Skeletal muscle tissue (tissue), 4 donors: ENCODE measurements around the gene ZNF184. TPM values are rescaled to one million over a fixed set of nuclear protein-coding genes. Genes with fewer than 3 reads are reported as not detected.
A peak's percentile ranks its signal among the peaks of the same experiment; 100 is the strongest.

ENCODE experiments used
- H3K27ac ChIP-seq: one replicate; pipeline ENCODE4 v1.7.0; 2013; ENCODE audit warnings: mild to moderate bottlenecking, low read depth, low read length, inconsistent platforms
- H3K27me3 ChIP-seq, 3 donors: one replicate each; pipeline ENCODE4 v1.7.0; 2013; ENCODE audit warnings: low read length in 3 of 3; ENCODE audit not compliant: control insufficient read depth in 3 of 3, insufficient read depth in 3 of 3
- H3K36me3 ChIP-seq, 3 donors: one replicate each; pipeline ENCODE4 v1.7.0; 2013; ENCODE audit warnings: low read length in 3 of 3; ENCODE audit not compliant: control insufficient read depth in 3 of 3, insufficient read depth in 3 of 3
- H3K4me1 ChIP-seq, 3 donors: one replicate each; pipeline ENCODE4 v1.7.0; 2013; ENCODE audit warnings: low read length in 3 of 3, mild to moderate bottlenecking in 3 of 3; ENCODE audit not compliant: control insufficient read depth in 3 of 3, insufficient read depth in 3 of 3
- H3K4me3 ChIP-seq, 3 donors: one replicate each; pipeline ENCODE4 v1.7.0; 2013; ENCODE audit warnings: low read length in 3 of 3
- H3K9ac ChIP-seq, 3 donors: one replicate each; pipeline ENCODE4 v1.7.0; 2013; ENCODE audit warnings: low read length in 3 of 3, mild to moderate bottlenecking in 3 of 3, moderate library complexity in 2 of 3, low read depth in 1 of 3
- H3K9me3 ChIP-seq, 3 donors: one replicate each; pipeline ENCODE4 v1.7.0; 2013; ENCODE audit warnings: low read length in 3 of 3; ENCODE audit not compliant: control insufficient read depth in 3 of 3
- total RNA-seq: library from RNA; depleted of rRNA; stranded (reverse); fragments of >200 nt; gene quantifications from one replicate; pipeline ENCODE4 v1.2.3, GENCODE V29; 2014
- donor health status: Osteomylitis.

Gene ZNF184
- total RNA-seq, 1 donor from 2014 or later = 11.5 TPM

DNA sequence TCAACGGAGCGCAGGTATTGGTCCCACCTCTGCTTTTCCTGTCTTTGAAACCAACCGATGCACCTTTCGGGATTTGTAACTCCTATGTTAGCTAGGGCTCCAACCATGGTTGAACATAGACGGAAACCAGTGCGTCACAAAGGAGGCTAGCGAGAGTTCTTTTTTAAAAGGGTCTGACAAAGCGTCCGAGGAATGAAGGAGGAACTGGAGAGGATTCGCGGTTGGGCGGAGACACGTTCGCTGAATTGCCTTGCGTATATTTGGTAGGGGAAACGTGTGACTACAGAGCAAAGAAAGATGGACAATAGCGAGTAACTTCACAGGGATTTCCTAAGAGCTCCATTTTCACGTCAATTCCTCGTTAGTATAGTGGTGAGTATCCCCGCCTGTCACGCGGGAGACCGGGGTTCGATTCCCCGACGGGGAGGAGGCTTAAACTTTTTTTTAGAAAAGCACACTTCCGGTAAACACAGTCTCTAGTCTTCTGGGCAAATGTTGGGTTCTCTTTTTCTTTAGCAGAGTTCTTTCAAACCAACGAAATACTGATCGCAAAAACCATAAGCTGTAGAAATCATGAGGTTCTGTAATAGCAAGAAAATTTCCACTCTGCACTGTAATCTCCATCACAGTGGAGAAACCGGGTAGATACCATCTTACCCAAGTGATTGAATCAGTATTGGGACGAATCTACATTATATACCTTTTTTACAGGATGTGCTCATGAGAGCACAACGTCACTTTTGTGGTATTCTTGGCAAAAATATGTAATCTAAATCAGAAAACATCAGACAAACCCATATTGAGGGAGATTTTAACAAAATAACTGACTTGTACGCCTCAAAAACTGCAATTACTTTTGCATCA is 6.6 kb upstream of the ZNF184 start:
- Histone ChIP-seq H3K27ac (peak overlapping the region; percentile 95), H3K4me3 (peak overlapping the region; percentile 75 to 96 (median 75)), H3K27me3 (no peaks in the 10 kb centered on the region), H3K9me3 (no peaks in the 10 kb centered on the region), H3K9ac (peak overlapping the region; percentile 84 to 97 (median 89)), H3K36me3 (no peaks in the 10 kb centered on the region), H3K4me1 (peaks cover 3 to 14% (median 6%) of the 10 kb centered on the region in 3 donors)

- Histone ChIP-seq H3K27me3 (no peaks in the 10 kb centered on the region), H3K9me3 (no peaks in the 10 kb centered on the region), H3K4me1 (peaks cover 3 to 14% (median 6%) of the 10 kb centered on the region in 3 donors), H3K27ac (peak overlapping the region; percentile 95), H3K36me3 (no peaks in the 10 kb centered on the region), H3K9ac (peak overlapping the region; percentile 84 to 97 (median 89)), H3K4me3 (peak overlapping the region; percentile 75 to 96 (median 75))
Observed at GRCh38 chr6:27478706-27479318, 5.9 kb upstream of the ZNF184 start.

DNA sequence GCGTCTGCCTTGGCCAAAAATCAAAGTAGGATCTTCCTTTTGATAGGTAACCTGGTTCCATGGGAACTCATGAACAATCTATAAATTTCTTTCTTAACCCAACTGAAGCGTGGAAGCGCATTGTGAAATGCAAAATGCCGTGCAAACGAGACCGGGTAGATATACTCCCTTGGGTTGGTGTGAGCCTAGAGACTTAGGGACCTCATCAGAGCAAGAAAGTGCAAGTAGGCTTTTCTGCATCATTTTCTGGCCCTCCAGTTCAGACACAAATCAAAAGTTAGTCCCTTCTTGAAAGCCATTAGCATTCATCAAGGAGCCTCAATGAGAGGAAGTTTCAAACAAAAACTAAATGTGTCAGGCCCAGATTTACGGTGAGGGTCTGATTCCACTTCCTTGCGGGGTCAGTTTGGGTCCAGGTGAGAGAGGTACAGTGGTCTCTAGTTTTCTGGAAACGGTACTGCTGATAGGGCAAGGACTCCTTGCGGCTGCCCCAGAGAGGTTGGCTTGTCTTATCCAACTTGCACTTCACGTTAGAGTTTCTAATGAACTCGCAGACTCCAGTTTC is 5.3 kb upstream of the ZNF184 start:
- peak overlapping the region; percentile 95 for H3K27ac ChIP-seq
- no peaks in the 10 kb centered on the region for H3K9me3 ChIP-seq
- no peaks in the 10 kb centered on the region for H3K36me3 ChIP-seq
- H3K9ac ChIP-seq = peak overlapping the region; percentile 84 to 97 (median 89)
- no peaks in the 10 kb centered on the region for H3K27me3 ChIP-seq
- H3K4me3 ChIP-seq = peak overlapping the region; percentile 75 to 96 (median 75)
- H3K4me1 ChIP-seq = peaks cover 3 to 14% (median 6%) of the 10 kb centered on the region in 3 donors

- H3K27ac ChIP-seq = no peak overlapping the region
- H3K9ac ChIP-seq = no peak overlapping the region
- H3K4me3 ChIP-seq = peak overlapping the region in 2 of 3 donors; percentile 75 to 96
Observed at GRCh38 chr6:27477318-27478013, 4.6 kb upstream of the ZNF184 start.

DNA sequence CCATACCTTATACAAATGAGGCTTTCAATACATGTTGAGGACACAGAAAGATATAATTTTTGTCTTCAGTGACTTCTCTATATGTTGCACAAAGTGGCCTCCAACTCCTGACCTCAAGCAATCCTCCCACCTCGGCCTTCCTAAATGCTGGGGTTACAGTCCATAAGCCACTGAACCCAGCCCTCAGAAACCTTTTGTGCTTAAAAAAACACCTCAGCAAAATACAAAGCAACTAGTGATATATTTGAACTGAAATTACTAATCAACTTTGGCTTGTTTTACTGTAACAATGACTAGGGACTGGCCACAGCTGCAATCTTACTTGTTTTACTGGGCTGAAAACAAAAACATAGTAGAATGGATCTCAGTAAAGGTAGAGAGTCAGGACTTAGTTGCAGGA is 3.2 kb upstream of the ZNF184 start:
- Histone ChIP-seq H3K4me1 (peaks cover 16 to 27% (median 16%) of the 10 kb centered on the region in 3 donors), H3K4me3 (no peak overlapping the region), H3K9ac (no peak overlapping the region), H3K9me3 (no peaks in the 10 kb centered on the region), H3K27ac (no peak overlapping the region), H3K36me3 (peaks cover 0 to under 1% (median 0%) of the 10 kb centered on the region in 3 donors), H3K27me3 (no peaks in the 10 kb centered on the region)

More at GRCh38 chr6:27477318-27478013, 4.6 kb upstream of the ZNF184 start:
- Histone ChIP-seq H3K27me3 (no peaks in the 10 kb centered on the region), H3K36me3 (no peaks in the 10 kb centered on the region), H3K4me1 (peaks cover 3 to 14% (median 6%) of the 10 kb centered on the region in 3 donors), H3K9me3 (no peaks in the 10 kb centered on the region)

DNA sequence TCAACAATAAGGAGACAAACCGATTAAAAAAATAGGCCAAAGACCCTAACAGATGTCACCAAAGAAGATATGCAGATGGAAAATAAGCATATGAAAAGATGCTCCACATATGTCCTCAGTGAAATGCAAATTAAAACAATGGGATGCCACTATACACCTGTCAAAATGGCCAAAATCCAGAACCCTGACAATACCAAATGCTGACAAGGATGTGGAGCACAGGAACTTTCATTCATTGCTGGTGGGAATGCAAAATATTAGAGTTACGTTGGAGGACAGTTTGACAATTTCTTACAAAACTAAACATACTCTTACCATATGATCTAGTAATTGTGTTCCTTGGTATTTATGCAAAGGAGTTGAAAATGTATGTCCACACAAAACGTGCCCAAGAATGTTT is 1.8 kb upstream of the ZNF184 start:
- Histone ChIP-seq H3K9ac (no peak overlapping the region), H3K27me3 (no peaks in the 10 kb centered on the region), H3K4me1 (peaks cover 14 to 29% (median 16%) of the 10 kb centered on the region in 3 donors), H3K4me3 (no peak overlapping the region), H3K36me3 (peaks cover 0 to 8% (median 0%) of the 10 kb centered on the region in 3 donors), H3K27ac (no peak overlapping the region), H3K9me3 (no peaks in the 10 kb centered on the region)

DNA sequence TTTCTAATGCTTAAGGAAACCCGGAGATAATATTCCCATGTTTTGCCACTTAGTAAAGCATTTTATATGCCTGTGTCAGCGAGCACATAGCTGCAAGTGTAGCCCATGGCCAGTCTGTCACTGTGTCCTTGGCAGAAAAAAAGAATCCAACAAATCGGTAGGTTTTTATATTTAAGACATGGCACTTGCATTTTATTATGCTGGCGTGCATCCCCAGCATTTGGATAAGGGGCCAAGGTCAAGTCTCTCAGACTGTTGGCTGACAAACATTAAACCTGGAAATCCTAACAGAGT is 1.2 kb upstream of the ZNF184 start:
- Histone ChIP-seq H3K4me3 (no peak overlapping the region), H3K27me3 (no peaks in the 10 kb centered on the region), H3K9ac (no peak overlapping the region), H3K9me3 (no peaks in the 10 kb centered on the region), H3K27ac (no peak overlapping the region), H3K36me3 (peaks cover 0 to 8% (median 0%) of the 10 kb centered on the region in 3 donors), H3K4me1 (peaks cover 14 to 25% (median 16%) of the 10 kb centered on the region in 3 donors)

DNA sequence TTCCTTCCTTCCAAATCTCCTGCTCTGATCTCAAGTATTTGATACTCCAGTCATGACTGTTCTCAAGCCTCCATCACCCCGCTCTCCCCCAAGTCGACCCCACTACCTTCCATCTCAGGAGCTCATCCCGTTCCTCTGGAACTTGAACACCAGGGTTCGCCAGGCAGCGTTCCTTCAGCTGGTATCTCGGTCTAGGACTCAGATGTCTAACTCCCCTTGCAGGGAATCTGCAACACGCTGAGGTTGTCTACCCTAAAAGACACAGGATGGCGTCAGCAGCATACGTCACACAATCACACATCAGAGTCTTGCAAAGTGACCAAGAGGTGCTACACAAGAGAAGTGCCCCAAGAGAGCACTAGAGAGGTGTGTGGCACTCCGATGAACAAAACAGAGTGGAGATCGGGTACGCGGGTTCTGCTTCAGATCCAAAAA is 706 bp downstream of the ZNF184 start:
- H3K9ac ChIP-seq = peak overlapping the region; percentile 91 to 97 (median 93)
- peak overlapping the region; percentile 97 to 98 (median 97) for H3K4me3 ChIP-seq
- no peaks in the 10 kb centered on the region for H3K9me3 ChIP-seq
- H3K36me3 ChIP-seq = peaks cover under 1 to 18% (median 12%) of the 10 kb centered on the region in 3 donors
- peak overlapping the region; percentile 96 for H3K27ac ChIP-seq
- peaks cover 10 to 16% (median 14%) of the 10 kb centered on the region in 3 donors for H3K4me1 ChIP-seq
- H3K27me3 ChIP-seq = no peaks in the 10 kb centered on the region

DNA sequence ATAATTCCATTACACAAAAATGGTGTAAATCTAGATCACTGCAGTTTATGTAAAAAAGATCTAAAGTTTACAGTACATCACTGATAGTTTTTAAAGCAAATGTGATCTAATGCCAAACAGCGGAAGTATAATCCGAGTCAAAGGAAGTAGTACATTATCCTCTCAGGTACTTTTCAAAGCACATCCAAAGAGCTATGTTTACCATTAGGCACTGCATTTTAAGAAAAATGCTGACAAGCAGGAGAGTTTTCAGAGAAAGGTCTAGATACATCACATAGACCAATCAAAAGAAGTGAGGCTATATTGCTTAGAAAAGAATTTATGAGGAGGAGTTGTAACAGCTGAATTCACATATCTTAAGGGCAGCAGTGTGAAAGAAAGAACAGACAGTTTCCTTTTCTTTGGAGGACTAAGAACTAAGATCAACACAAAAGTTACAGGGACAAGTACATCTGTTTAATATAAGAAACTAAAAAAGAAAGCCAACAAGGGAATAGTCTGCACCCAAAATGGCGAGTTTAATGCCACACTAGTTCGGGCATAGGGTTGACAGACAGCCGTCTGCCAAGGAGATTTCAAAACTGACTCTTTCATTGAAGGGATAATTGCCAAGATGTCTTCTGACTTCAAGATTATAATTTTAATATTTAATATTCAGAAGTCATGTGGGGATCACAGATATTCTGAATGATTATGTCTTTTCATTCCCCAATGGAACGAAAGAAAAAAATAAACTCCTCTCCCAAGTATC is 1.4 kb downstream of the ZNF184 start:
- Histone ChIP-seq H3K9me3 (no peaks in the 10 kb centered on the region), H3K9ac (peak overlapping the region in 2 of 3 donors; percentile 17 to 97), H3K27ac (no peak overlapping the region), H3K4me1 (peaks cover 10 to 16% (median 14%) of the 10 kb centered on the region in 3 donors), H3K27me3 (no peaks in the 10 kb centered on the region), H3K36me3 (peaks cover 3 to 20% (median 17%) of the 10 kb centered on the region in 3 donors), H3K4me3 (peak overlapping the region; percentile 97 to 98 (median 97))
